Cardiac fibroblast (primary cell): Measurements from ENCODE around the gene TGFBR3L.

Experiments used
- DNase-seq, 2 donors: peaks; one replicate each; pipeline versions ENCODE4 v3.0.0 to v3.0.0-alpha.2; 2010; ENCODE audit warnings: low read depth in 2 of 2
- H3K4me3 ChIP-seq, 2 donors: replicated peaks in 1 of 2; 1 replicate in 1 of 2; 2 replicates in 1 of 2; pipeline ENCODE4 v1.5.1; 2011; ENCODE audit warnings: low read depth in 2 of 2, low read length in 2 of 2, mild to moderate bottlenecking in 2 of 2, moderate library complexity in 1 of 2
- CTCF ChIP-seq: IDR thresholded peaks from one replicate; pipeline ENCODE4 v1.5.1; 2011; ENCODE audit warnings: low read depth, mild to moderate bottlenecking, low read length, inconsistent platforms

TGFBR3L gene

GRCh38 chr19:7869453-7869909 is 45.1 kb upstream of the TGFBR3L start:
- H3K4me3 ChIP-seq, result peak overlapping the region; percentile 32 to 35
- DNase-seq, result peak; percentile 47 to 49
- no peak for TF ChIP-seq CTCF

GRCh38 chr19:7869910-7870511 is 44.6 kb upstream of the TGFBR3L start:
- DNase-seq, result peak; percentile 19 to 31
- no peak for TF ChIP-seq CTCF
- peak overlapping the region in 1 of 2 donors; percentile 35 for H3K4me3 ChIP-seq

DNA sequence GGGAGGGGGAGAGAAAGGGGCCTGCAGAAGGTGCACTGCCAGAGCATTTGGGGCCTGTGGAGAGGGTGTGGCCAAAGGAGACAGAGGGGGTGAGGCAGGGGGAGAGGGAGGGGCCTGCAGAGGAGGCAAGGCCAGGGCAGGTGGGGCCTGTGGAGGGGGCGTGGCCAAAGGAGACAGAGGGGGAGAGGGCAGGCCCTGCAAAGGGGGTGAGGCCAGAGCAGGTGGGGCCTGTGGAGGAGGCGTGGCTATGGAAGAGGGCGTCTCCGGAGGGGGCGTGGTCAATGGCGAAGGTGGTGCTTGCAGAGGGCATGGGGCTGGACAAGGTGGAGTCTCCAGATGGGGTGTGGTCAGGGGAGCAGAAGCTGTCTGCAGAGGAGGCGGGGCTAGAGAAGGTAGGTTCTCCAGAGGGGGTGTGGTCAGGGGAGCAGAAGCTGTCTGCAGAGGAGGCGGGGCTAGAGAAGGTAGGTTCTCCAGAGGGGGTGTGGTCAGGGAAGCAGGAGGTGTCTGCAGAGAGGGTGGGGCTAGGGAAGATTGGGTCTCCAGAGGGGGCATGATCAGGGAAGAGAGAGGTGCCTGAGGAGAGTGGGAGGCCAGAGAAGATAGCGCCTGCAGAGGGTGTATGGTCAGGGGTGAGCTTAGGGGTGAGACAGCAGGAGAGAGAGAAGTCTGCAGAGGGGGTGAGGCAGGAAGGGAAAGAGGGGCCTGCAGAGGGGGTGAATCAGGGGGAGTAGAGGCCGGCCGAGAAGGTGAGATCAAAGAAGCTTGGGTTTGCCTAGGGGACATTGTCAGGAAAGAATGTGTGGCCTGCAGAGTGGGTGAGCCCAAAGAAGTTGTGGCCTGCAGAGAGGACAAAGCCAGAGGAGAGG is 43.8 kb upstream of the TGFBR3L start:
- peak; percentile 48 to 51 for DNase-seq
- TF ChIP-seq CTCF, result no peak

DNA sequence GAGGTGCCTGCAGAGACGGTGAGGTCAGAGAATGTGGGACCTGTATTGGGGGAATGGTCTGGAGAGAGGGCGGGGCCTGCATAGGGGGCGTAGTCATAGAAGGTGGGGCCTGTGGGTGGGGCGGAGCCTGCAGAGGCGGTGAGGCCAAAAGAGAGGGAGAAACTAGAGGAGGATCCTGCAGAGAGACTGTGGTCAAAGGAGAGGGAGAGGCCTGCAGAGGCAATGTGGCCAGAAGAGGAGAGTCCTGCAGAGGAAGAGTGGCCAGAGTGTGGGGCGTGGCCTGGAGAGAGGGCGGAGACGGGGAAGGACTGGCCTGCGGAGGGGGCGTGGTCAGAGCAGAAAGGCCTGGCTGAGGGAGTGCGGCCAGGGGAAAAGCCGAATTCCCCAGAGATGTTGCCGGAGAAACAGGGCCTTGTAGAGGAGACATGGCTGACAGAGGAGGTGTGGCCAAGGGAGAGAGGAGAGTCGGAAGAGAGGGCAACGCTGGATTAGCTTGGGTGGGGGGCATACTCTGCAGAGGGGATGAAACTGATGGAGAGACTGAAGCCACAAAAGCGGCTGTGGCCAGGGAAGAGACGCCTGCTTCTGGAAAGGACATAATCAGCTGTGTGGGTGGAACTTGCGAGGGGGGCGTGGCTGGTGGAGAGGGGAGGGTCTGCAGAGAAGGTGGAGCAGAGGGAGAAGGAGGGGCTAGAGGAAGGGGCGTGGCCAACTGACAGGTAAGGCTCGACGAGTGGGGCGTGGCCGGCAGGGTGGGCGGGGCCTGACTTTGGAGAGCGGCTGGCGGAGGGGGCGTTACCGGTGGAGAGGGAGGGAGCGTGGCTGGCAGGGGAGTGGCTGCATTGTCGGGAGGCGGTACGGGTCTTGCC is 43.0 kb upstream of the TGFBR3L start:
- no peak for TF ChIP-seq CTCF
- DNase-seq, result peak; percentile 97
- H3K4me3 ChIP-seq, result peak overlapping the region; percentile 31 to 40

More for the DNA sequence above, 43.8 kb upstream of the TGFBR3L start:
- no peak overlapping the region for H3K4me3 ChIP-seq

- peak overlapping the region; percentile 20 to 31 for H3K4me3 ChIP-seq
- DNase-seq, result no peak
- no peak for TF ChIP-seq CTCF
Observed at GRCh38 chr19:7872306-7873204, 42.1 kb upstream of the TGFBR3L start.
